Stimulated activated naive CD8-positive, alpha-beta T cell treated with anti-CD3 and anti-CD28 coated beads, Interleukin-15, amount 100 ng/mL, for 72 hours (primary cell): ENCODE results near the gene MUC6.
"Not testable (repeated sequence)": the region's sequence is repeated elsewhere in the genome, so short reads cannot be mapped to it uniquely, and the experiment has no call there.

Source experiments
- ATAC-seq: fragments of 150-1000 bp; cut with Tn5 transposase; 2 replicates; pipeline ENCODE4 v1.10.0; 2021; ENCODE audit warnings: mild to moderate bottlenecking, moderate library complexity
- DNase-seq, 2 donors: peaks; one replicate each; pipeline ENCODE4 v3.0.0; 2021 to 2022
- H3K27ac Mint-ChIP-seq, 2 donors: one replicate each; pipeline ENCODE4 v1.8.0; 2022; ENCODE audit warnings: mild to moderate bottlenecking in 2 of 2, mixed read lengths in 2 of 2, moderate library complexity in 2 of 2
- H3K27me3 Mint-ChIP-seq: one replicate; pipeline ENCODE4 v1.8.0; 2022; ENCODE audit warnings: mixed read lengths
- H3K4me1 Mint-ChIP-seq: one replicate; pipeline ENCODE4 v1.8.0; 2022; ENCODE audit warnings: mild to moderate bottlenecking, mixed read lengths
- H3K4me3 Mint-ChIP-seq, 2 donors: one replicate each; pipeline ENCODE4 v1.8.0; 2022; ENCODE audit warnings: mild to moderate bottlenecking in 2 of 2, mixed read lengths in 2 of 2, moderate library complexity in 1 of 2
- H3K9me3 Mint-ChIP-seq, 2 donors: one replicate each; pipeline ENCODE4 v1.8.0; 2022; ENCODE audit warnings: mixed read lengths in 2 of 2

The MUC6 gene

DNA sequence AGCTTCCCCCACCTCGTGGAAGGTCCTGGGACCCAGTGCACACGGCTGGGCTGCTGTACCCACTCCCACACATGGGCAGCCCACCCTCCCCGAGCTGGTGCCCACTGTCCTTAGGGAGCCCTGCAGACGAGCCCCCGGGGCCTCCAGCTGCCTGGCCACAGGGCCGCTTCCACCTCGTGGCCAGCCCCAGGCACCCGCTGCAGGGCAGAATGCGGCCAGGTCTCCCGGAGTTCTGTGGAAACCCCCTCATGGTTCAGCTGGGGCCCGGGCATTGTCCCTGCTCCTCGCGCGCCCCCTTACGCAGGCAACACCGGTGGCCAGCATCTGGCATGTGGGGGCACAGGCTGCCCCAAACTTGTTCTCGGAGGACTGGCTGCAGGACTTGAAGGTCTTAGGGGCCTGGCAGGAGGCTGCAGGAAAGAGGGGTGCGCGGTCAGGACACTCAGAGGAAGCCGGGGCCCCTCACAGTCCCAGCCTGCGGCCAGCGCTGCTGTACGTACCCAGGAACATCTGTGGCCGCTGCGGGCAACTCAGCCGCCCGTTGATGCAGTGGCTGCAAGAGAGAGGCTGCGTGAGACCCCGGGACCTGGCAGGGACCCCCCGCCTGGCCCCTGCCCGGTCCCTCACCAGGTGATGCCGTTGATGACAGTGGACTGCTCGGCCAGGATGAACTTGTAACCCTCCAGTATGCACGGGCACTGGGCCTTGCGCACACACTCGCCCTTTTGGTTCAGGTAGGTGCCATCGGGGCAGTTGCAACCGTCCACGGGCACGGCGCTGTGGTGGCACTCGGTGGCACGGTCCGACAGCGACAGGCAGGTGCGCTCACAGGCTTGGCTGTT lies 9.7 kb downstream of the MUC6 start:
- H3K4me3 Mint-ChIP-seq, result no peak overlapping the region
- H3K9me3 Mint-ChIP-seq, result no peaks in the 10 kb centered on the region
- H3K4me1 Mint-ChIP-seq, result no peaks in the 10 kb centered on the region
- ATAC-seq, result no peak
- no peak for DNase-seq
- H3K27ac Mint-ChIP-seq, result no peak overlapping the region
- no peaks in the 10 kb centered on the region for H3K27me3 Mint-ChIP-seq

DNA sequence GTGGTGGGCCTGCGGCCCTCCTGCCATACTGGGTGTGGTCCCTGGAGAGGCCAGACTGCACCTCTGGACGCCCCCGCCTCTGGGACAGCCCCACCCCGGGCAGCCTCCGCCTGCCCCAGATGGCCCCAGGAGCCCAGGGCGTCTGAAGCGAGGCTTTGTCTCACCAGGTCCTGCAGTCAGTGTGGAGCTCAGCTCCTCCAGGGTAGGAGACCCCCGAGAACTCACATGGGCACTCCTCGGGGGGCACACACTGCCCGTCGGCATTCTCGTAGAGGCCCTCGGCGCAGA lies 10.4 kb downstream of the MUC6 start:
- no peak for DNase-seq
- Mint-ChIP-seq H3K27ac (no peak overlapping the region), H3K4me1 (no peaks in the 10 kb centered on the region), H3K27me3 (no peaks in the 10 kb centered on the region), H3K4me3 (no peak overlapping the region), H3K9me3 (no peaks in the 10 kb centered on the region)
- ATAC-seq, result peak; percentile 8

DNA sequence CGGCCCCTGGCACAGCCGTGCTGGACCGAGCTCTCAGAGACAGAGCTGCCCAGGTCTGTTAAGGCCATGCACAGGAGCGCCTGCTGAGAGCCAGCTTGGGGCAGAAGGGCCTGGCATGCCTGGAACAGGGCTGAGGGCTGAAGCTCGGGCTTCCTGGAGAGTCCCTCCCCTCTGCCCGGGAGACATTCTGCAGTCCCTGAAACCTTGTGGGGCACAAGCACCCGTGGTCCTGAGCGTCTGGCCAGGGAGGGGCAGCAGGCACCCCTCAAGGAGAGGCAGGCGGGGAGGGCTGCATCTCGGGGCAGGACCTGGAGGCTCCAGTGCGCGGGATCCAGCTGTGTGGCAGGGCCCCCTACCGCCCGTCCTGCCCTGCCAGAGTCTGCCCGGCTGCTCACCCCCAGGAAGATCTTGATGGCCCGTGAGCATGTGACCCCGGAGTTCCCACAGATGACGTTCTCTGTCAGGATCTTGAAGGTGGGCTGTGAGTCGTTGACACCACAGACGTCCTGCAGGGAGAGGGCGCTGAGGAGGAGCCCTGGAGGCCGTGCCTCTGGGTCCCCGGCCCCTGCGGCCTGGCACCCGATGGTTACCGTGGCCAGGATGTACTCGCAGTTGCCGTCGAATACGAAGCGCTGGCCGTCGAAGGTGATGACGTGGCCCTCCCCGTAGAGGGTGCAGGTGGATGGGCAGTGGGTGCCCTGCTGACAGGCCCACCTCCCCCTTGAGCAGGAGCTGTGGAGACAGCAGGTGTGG lies 10.9 kb downstream of the MUC6 start:
- ATAC-seq, result no peak
- no peaks in the 10 kb centered on the region for H3K4me1 Mint-ChIP-seq
- no peak overlapping the region for H3K27ac Mint-ChIP-seq
- H3K27me3 Mint-ChIP-seq, result no peaks in the 10 kb centered on the region
- no peaks in the 10 kb centered on the region for H3K9me3 Mint-ChIP-seq
- H3K4me3 Mint-ChIP-seq, result no peak overlapping the region
- no peak for DNase-seq

DNA sequence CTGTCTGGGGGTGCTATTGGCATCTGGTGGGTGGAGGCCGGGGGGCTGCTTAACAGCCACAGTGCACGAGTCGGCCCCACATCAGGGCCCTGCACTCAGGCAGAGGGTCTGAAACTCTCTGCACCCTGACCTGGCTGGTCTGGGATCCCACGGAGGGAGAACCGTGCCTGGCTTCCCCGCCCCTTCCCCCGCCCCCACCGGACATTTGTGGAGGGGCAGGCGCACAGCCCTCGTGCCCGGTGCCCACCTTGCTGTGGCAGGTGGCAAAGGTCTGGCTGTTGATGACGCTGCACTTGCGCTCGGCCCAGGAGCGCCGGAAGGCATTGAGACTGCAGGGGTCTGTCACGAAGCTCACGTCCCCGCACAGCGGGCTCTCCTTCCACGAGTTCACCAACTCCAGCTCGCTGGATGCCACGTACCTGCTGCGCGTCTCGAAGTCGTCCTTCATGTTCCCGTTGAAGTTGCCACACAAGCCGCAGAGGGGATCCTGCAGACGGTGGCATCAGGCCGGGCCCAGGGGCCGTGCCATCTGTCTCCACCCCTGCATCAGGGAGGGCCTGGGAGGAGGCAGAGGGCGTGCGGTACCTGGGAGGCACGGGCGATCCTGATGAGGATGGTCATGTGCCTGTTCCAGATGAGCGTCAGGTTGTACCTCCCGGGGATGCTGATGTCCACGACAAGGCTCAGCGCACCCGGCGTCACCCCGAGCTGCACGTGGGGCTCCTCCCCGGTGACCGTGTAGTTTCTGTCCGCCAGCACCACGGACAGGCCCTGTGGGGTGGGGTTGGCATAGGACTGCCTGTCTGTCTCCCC lies 11.7 kb downstream of the MUC6 start:
- Mint-ChIP-seq H3K9me3 (no peaks in the 10 kb centered on the region), H3K4me1 (no peaks in the 10 kb centered on the region)
- DNase-seq, result no peak

DNA sequence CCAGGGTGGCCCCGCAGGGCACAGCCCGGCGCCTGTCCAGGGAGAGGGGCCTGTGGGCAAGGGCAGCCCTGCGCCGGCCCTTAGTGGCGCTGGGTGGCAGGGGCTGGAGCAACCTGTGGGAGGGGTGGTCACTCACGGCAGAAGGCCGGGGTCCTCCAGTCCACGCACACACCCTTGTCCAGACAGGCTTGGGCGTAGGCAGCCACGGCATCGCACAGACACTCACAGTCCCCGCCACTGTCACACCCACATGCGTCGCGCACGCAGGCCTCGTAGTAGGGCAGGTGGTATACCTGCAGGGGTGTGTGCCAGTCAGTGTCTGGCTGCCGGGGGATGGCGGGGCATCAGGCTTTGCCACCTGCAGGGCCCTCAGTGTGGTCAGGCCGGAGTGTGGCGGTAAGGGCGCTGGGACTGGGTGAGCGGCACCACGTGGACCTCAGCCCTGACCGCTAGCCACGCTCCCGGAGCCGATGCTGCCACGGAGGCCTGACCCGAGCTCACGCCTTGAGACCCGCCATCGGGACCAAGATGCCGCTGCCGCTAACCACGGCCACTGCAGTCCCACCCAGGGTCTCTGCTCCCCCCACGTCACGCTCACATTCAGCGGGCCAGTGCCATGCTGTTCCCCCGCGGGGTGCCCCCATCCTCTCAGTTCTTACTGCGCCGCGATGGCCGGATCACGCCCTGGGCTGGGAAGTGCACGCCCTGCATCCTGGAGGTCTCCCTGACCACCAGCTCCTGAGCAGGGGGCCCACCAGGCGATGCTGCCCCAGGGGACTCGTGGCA lies 12.5 kb downstream of the MUC6 start:
- H3K4me3 Mint-ChIP-seq, result no peak overlapping the region
- no peak overlapping the region for H3K27ac Mint-ChIP-seq
- DNase-seq (no peak), ATAC-seq (no peak)
- H3K4me1 Mint-ChIP-seq, result no peaks in the 10 kb centered on the region
- H3K27me3 Mint-ChIP-seq, result no peaks in the 10 kb centered on the region
- no peaks in the 10 kb centered on the region for H3K9me3 Mint-ChIP-seq

More for the DNA sequence above, 11.7 kb downstream of the MUC6 start:
- no peak overlapping the region for H3K4me3 Mint-ChIP-seq
- no peak for ATAC-seq
- no peaks in the 10 kb centered on the region for H3K27me3 Mint-ChIP-seq
- H3K27ac Mint-ChIP-seq, result no peak overlapping the region

DNA sequence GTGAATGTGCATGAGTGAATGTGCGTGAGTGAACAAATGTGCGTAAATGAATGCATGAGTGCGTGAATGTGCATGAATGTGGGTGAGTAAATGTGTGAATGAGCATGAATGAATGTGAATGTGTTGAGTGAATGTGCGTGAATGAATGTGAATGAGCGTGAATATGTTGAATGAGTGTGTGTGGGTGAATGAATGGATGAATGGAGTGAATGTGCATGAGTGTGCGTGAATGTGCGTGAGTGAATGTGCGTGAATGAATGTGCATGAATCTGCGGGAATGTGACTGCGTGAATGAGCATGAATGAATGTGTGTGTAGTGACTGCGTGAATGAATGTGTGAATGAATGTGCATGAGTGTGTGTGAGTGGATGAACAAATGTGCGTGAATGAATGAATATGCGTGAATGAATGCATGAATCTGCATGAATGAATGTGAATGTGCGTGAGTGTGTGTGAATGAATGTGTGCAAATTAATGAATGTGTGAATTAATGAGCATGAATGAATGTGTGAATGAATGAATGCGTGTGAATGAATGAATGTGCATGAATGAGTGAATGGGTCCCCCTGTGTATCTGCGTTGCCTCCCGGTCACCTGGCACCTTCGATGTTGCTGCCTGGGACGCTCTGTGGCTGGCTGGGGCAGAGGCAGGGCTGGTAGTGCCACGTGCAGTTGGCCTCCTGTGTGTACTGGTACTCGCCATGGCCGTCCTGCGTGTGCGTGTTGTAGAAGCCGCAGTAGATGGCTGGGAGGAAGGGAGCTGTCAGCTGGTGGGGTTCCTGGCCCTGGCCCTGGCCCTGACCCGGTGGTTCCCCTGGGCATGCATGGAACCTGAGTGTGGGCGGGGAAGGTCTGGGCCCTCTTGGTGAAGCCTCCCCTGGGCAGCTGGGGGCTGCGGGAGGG lies 13.4 kb downstream of the MUC6 start:
- DNase-seq (no peak), ATAC-seq (no peak)
- peaks cover 0 to 2% of the 10 kb centered on the region in 2 donors for H3K9me3 Mint-ChIP-seq
- no peaks in the 10 kb centered on the region for H3K27me3 Mint-ChIP-seq
- H3K4me3 Mint-ChIP-seq, result no peak overlapping the region
- H3K4me1 Mint-ChIP-seq, result peaks cover 3% of the 10 kb centered on the region
- H3K27ac Mint-ChIP-seq, result no peak overlapping the region

DNA sequence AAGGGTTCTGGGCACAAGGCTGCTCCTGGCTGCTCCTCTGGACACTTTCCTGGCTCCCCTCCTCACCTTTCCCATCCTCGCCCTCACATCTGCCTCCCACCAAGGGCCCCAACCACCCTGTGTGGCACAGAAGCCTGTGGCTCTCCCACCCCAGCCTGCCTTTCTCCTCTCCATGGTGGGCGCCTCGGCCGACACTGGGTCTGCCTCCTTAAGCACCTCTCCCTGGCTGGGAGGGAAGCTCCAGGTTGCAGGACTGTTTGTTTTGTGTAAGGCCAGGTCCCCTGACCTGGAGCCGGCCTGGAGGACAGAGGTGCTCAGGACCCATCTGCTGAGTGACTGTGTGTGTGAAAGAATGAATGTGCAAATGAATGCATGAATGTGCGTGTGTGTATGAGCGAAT lies 14.1 kb downstream of the MUC6 start:
- DNase-seq, result no peak
- Mint-ChIP-seq H3K4me3 (no peak overlapping the region), H3K27ac (no peak overlapping the region), H3K9me3 (peaks cover 4 to 10% of the 10 kb centered on the region in 2 donors), H3K27me3 (no peaks in the 10 kb centered on the region), H3K4me1 (peaks cover 11% of the 10 kb centered on the region)
- ATAC-seq, result no peak

DNA sequence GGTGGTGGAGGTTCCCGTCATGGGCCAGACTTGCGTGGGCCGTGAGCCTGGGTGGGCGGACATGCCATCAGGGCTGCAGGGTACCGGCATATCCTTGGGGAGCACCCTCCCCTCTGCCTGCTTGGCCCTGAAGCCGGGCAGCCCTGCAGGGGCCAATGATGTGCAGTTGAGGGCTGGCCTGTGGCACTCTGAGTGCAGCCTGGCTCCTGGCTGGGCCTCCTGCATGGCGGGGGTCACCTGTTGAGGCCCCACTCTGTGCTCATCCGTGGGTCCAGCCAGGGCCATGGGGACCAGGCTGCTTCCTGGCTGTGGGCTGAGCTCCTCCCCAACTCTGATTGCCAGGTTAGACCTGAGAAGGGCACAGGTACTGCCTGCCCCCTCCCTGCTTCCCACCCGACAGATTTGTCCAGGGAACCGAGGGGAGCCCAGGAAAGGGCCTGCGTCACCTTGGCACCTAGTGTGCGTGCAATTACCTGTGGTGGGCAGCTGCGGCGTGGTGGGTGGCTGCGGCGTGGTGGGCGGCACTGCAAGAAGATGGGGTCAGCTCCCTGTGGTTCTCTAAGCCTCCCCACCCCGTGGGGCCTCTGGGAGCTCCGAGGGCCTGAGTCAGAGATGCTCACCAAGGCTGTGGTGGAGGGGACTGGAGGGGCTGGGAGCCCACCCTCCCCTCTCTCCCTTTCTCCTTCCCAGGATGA lies 16.2 kb downstream of the MUC6 start:
- DNase-seq (no peak), ATAC-seq (no peak)
- peaks cover 23% of the 10 kb centered on the region for H3K4me1 Mint-ChIP-seq
- peaks cover 14 to 22% of the 10 kb centered on the region in 2 donors for H3K9me3 Mint-ChIP-seq
- no peaks in the 10 kb centered on the region for H3K27me3 Mint-ChIP-seq
- H3K4me3 Mint-ChIP-seq, result no peak overlapping the region
- no peak overlapping the region for H3K27ac Mint-ChIP-seq

DNA sequence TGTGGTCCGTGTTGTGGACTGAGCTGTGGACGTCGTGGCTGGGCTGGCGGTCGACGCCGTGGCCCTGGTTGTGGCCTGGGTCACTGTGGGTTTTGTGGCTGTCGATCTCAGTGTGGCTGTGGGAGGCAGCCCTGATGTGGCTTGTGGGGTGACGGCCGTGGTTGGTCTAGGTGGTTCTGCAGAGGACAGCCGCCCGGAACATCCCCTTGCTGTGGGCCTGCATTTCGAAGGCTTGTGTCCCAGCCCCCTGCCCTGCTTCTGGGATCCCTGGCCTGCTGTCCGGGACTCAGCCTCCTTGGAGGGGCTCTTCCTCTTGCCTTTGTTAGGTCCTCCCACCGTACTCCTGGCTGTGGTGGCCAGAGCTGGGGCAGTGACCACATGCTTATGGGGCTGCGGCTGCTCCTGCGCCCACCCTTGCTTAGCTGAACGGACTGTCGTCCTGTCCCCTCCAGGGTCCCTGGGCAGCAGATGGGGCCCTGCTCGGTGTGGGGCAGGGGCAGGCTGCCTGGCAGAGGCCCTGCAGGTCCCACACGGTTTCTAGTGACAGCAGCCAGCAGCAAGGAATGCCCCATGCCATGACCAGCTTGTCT lies 17.1 kb downstream of the MUC6 start:
- H3K27ac Mint-ChIP-seq, result no peak overlapping the region
- no peak for ATAC-seq
- peaks cover 23% of the 10 kb centered on the region for H3K4me1 Mint-ChIP-seq

DNA sequence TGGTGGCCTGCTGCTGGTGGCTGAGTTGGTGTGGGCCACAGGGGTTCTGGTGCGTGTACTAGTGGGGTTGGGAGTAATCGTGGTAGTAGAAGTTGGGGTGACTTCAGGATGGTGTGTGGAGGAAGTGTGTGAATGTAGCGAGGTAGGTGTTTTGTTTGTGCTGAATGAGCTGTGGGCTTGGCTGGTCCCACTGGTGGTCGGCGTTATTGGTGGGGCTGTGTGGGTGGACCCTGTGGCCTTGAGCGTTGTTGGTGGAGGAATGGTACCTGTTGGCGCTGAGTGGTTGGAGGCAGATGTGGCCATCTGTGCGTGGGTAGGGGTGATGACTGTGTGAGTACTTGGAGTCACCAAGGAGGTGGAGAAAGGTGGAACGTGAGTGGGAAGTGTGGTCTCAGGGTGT lies 18.4 kb downstream of the MUC6 start:
- Mint-ChIP-seq H3K27ac (no peak overlapping the region), H3K27me3 (no peaks in the 10 kb centered on the region), H3K4me3 (no peak overlapping the region), H3K9me3 (peaks cover 14 to 22% of the 10 kb centered on the region in 2 donors), H3K4me1 (peaks cover 23% of the 10 kb centered on the region)
- DNase-seq, result no peak
- ATAC-seq, result no peak

More for the DNA sequence above, 17.1 kb downstream of the MUC6 start:
- H3K4me3 Mint-ChIP-seq, result no peak overlapping the region
- H3K27me3 Mint-ChIP-seq, result no peaks in the 10 kb centered on the region
- no peak for DNase-seq
- H3K9me3 Mint-ChIP-seq, result peaks cover 14 to 22% of the 10 kb centered on the region in 2 donors

DNA sequence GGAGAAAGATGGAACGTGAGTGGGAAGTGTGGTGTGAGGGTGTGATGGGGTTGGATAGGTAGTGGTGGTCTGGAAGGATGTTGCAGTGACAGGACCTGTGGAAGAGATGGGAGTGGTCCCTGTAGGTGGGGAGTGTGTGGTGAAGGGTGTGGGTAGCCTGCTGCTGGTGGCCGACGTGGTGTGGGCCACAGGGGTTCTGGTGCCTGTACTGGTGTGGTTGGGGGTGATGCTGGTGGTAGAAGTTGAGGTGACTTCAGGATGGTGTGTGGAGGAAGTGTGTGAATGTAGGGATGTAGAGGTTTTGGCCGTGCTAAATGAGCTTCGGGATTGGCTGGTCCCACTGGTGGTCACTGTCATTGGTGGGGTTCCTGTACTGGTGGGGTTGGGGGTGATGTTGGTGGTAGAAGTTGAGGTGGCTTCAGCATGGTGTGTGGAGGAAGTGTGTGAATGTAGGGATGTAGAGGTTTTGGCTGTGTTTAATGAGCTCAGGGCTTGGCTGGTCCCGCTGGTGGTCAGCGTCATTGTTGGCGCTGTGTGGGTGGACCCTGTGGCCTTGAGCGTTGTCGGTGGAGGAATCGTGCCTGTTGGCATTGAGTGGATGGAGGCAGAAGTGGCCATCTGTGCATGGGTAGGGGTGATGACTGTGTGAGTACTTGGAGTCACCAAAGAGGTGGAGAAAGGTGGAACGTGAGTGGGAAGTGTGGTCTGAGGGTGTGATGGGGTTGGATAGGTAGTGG lies 19.1 kb downstream of the MUC6 start:
- Mint-ChIP-seq H3K27me3 (no peaks in the 10 kb centered on the region), H3K4me1 (peaks cover 23% of the 10 kb centered on the region), H3K4me3 (no peak overlapping the region), H3K9me3 (peaks cover 14 to 22% of the 10 kb centered on the region in 2 donors), H3K27ac (no peak overlapping the region)
- ATAC-seq (peak; percentile 13), DNase-seq (no peak)

DNA sequence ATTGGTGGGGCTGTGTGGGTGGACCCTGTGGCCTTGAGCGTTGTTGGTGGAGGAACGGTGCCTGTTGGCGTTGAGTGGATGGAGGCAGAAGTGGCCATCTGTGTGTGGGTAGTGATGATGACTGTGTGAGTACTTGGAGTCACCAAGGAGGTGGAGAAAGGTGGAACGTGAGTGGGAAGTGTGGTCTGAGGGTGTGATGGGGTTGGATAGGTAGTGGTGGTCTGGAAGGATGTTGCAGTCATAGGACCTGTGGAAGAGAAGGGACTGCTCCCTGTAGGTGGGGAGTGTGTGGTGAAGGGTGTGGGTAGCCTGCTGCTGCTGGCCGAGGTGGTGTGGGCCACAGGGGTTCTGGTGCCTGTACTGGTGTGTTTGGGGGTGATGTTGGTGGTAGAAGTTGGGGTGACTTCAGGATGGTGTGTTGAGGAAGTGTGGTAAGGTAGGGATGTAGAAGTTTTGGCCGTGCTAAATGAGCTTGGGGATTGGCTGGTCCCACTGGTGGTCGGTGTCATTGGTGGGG lies 19.9 kb downstream of the MUC6 start:
- not testable (repeated sequence) for H3K27me3 Mint-ChIP-seq, DNase-seq, H3K4me3 Mint-ChIP-seq
- H3K4me1 Mint-ChIP-seq, result peaks cover 23% of the 10 kb centered on the region
- H3K27ac Mint-ChIP-seq, result peak overlapping the region in 1 of 2 donors; percentile 6
- ATAC-seq, result peak; percentile 24
- H3K9me3 Mint-ChIP-seq, result peaks cover 14 to 22% of the 10 kb centered on the region in 2 donors
